Keratinocyte (primary cell): Measurements from ENCODE around the gene FOXA1. TPM values are rescaled to one million over a fixed set of nuclear protein-coding genes. Genes with fewer than 3 reads are reported as not detected.

Experiments
- DNase-seq: peaks from one replicate; pipeline ENCODE4 v3.0.0-alpha.2; 2011; ENCODE audit warnings: low read depth, missing footprints, low spot score
- FAIRE-seq: peaks from 2 replicates; lab custom pipeline; 2011; peaks lifted over from hg19 to GRCh38; lab: Jason Lieb, UNC
- H2AFZ ChIP-seq: 2 replicates; pipeline ENCODE4 v1.6.0; 2012; ENCODE audit warnings: low read length, control low read depth, inconsistent platforms; ENCODE audit not compliant: control insufficient read depth
- H3K27ac ChIP-seq: 2 replicates; pipeline ENCODE4 v1.5.1; 2011; ENCODE audit warnings: low read length; ENCODE audit not compliant: control insufficient read depth, insufficient read depth
- H3K27me3 ChIP-seq: 3 replicates; pipeline ENCODE4 v1.6.0; 2011; ENCODE audit warnings: low read length; ENCODE audit not compliant: control insufficient read depth, insufficient read depth; ENCODE audit errors: extremely low read depth
- H3K36me3 ChIP-seq, 2 experiments: 2 replicates in 1 of 2; 3 replicates in 1 of 2; pipeline ENCODE4 v1.5.1; 2011; ENCODE audit warnings: low read length in 2 of 2, mild to moderate bottlenecking in 1 of 2; ENCODE audit not compliant: control insufficient read depth in 2 of 2, insufficient read depth in 2 of 2; ENCODE audit errors: extremely low read depth in 1 of 2
- H3K4me1 ChIP-seq: 3 replicates; pipeline ENCODE4 v1.5.1; 2011; ENCODE audit warnings: low read length; ENCODE audit not compliant: control insufficient read depth, insufficient read depth; ENCODE audit errors: extremely low read depth
- H3K4me2 ChIP-seq: 3 replicates; pipeline ENCODE4 v1.6.0; 2011; ENCODE audit warnings: low read depth, low read length; ENCODE audit not compliant: control insufficient read depth, insufficient read depth; ENCODE audit errors: extremely low read depth
- H3K4me3 ChIP-seq, 3 experiments: fragments of 200-600 bp in 1 of 3; sonication (generic) in 1 of 3; 2 replicates in 2 of 3; 3 replicates in 1 of 3; pipeline ENCODE4 v1.5.1; 2011 to 2016; ENCODE audit warnings: low read length in 3 of 3, mild to moderate bottlenecking in 3 of 3, control low read depth in 2 of 3, inconsistent platforms in 1 of 3, low read depth in 1 of 3, mixed read lengths in 1 of 3, mixed run types in 1 of 3, moderate library complexity in 1 of 3; ENCODE audit not compliant: control insufficient read depth in 2 of 3, insufficient read depth in 2 of 3; ENCODE audit errors: extremely low read depth in 1 of 3
- H3K79me2 ChIP-seq: 2 replicates; pipeline ENCODE4 v1.6.0; 2012; ENCODE audit warnings: low read length; ENCODE audit not compliant: control insufficient read depth, insufficient read depth
- H3K9ac ChIP-seq: 3 replicates; pipeline ENCODE4 v1.6.0; 2011; ENCODE audit warnings: low read length; ENCODE audit not compliant: control insufficient read depth, insufficient read depth; ENCODE audit errors: extremely low read depth
- H3K9me1 ChIP-seq: 3 replicates; pipeline ENCODE4 v1.6.0; 2011; ENCODE audit warnings: low read length; ENCODE audit not compliant: control insufficient read depth, insufficient read depth; ENCODE audit errors: extremely low read depth
- H3K9me3 ChIP-seq: 2 replicates; pipeline ENCODE4 v1.5.1; 2012; ENCODE audit warnings: low read depth, low read length; ENCODE audit not compliant: control insufficient read depth
- H4K20me1 ChIP-seq: 3 replicates; pipeline ENCODE4 v1.6.0; 2011; ENCODE audit warnings: low read length; ENCODE audit not compliant: control insufficient read depth, insufficient read depth; ENCODE audit errors: extremely low read depth
- EZH2 ChIP-seq: IDR thresholded peaks from one replicate; pipeline ENCODE4 v1.6.1; 2012; ENCODE audit warnings: inconsistent platforms, mild to moderate bottlenecking, low read length, moderate library complexity
- dilution Hi-C: fragments of 300-500 bp; cut with MboI; formaldehyde crosslinking; loops from one replicate; pipeline ENCODE4 v1.7.0; 2020; ENCODE audit warnings: low sequenced_read_pairs; ENCODE audit not compliant: extremely low pct_ligation_motif_present
- polyA plus RNA-seq, 5 experiments: library from polyadenylated mRNA; depleted of rRNA in 3 of 5; stranded (reverse) in 3 of 5; stranded (forward) in 1 of 5; unstranded in 1 of 5; fragments of >200 nt; gene quantifications; 1 replicate in 1 of 5; 2 replicates in 3 of 5; 3 replicates in 1 of 5; pipeline versions ENCODE4 v1.2.1 to v1.2.3, GENCODE V29; 2011 to 2012; ENCODE audit warnings: missing spikeins in 2 of 5, low read depth in 1 of 5, low replicate concordance in 1 of 5
- TF ChIP-seq, protein P1 (sequence below), 3 experiments: IDR thresholded peaks in 1 of 3; conservative IDR thresholded peaks in 1 of 3; optimal IDR thresholded peaks in 1 of 3; 2 replicates in 2 of 3; 3 replicates in 1 of 3; pipeline versions ENCODE3 to v1.5.1; 2011; ENCODE audit warnings: low read length in 3 of 3, mild to moderate bottlenecking in 3 of 3, moderate library complexity in 2 of 3, control low read depth in 1 of 3, inconsistent platforms in 1 of 3; ENCODE audit not compliant: insufficient read depth in 2 of 3; ENCODE audit errors: extremely low read depth in 1 of 3

Gene FOXA1
- polyA plus RNA-seq, 1 donor (not counting 4 experiments of a cell fraction or from before 2014, with no cell fraction given): 0.85 TPM

DNA sequence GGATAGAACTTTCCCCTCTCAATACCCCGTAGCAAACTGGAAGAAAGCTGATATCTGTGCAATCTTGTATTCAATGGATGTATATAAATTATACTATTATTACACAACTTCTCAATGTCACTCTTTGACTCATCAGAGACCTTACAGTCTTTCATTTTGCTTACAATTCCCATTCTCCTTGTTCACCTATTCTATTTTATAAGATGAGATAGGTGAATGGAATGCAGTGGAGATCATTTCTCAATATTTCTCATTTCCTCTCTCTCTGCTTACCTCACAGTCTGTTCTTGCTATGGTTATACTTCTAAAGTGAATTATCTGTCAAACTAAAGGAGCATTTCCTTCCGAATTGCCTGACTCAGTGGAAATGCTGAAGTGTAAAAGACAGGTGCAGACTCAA, 14.9 kb downstream of the FOXA1 start:
- Histone ChIP-seq H2AFZ (no peak overlapping the region), H3K4me2 (peak overlapping the region; percentile 42), H3K9me1 (no peaks in the 10 kb centered on the region), H3K79me2 (no peaks in the 10 kb centered on the region), H4K20me1 (no peaks in the 10 kb centered on the region), H3K36me3 (no peaks in the 10 kb centered on the region), H3K4me1 (peaks cover 18% of the 10 kb centered on the region), H3K4me3 (no peak overlapping the region), H3K27me3 (peaks cover 22% of the 10 kb centered on the region), H3K27ac (peak overlapping the region; percentile 63), H3K9me3 (no peaks in the 10 kb centered on the region), H3K9ac (no peak overlapping the region)
- FAIRE-seq: no peak
- dilution Hi-C loops: no loop called here
- DNase-seq: peak; percentile 7
- no peak for TF ChIP-seq EZH2
- TF ChIP-seq, protein P1, sequence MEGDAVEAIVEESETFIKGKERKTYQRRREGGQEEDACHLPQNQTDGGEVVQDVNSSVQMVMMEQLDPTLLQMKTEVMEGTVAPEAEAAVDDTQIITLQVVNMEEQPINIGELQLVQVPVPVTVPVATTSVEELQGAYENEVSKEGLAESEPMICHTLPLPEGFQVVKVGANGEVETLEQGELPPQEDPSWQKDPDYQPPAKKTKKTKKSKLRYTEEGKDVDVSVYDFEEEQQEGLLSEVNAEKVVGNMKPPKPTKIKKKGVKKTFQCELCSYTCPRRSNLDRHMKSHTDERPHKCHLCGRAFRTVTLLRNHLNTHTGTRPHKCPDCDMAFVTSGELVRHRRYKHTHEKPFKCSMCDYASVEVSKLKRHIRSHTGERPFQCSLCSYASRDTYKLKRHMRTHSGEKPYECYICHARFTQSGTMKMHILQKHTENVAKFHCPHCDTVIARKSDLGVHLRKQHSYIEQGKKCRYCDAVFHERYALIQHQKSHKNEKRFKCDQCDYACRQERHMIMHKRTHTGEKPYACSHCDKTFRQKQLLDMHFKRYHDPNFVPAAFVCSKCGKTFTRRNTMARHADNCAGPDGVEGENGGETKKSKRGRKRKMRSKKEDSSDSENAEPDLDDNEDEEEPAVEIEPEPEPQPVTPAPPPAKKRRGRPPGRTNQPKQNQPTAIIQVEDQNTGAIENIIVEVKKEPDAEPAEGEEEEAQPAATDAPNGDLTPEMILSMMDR (optimal IDR thresholded peaks at IDR 0.05 in 1 of 3, IDR thresholded peaks at IDR 0.05 in 1 of 3, conservative IDR thresholded peaks at IDR 0.05 in 1 of 3; ENCODE audit: extremely low read depth in 1 of 3, insufficient read depth in 2 of 3, low read length in 3 of 3): no peak

DNA sequence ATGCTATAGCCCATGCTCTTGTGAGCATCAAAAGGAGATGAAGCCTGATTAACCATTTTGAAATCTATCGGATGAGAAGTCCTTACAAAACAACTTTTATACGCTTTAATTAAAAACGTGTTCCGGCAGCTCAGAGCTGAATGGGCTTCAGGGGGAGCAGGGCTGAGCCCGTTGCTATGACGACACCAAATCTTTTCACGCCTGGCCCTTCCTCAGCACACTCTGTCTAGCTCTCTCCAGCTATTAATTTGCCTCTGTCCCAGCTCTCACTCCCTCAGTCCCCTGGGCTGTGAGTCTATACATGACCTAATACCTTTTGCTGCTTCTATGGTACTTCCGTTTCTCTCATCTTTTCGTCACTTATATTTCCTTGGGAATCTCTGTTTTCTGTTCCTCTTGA, 15.8 kb downstream of the FOXA1 start:
- Histone ChIP-seq H3K4me1 (peaks cover 18% of the 10 kb centered on the region), H4K20me1 (no peaks in the 10 kb centered on the region), H3K4me3 (no peak overlapping the region), H3K36me3 (no peaks in the 10 kb centered on the region), H2AFZ (no peak overlapping the region), H3K4me2 (no peak overlapping the region), H3K9ac (no peak overlapping the region), H3K27ac (no peak overlapping the region), H3K79me2 (no peaks in the 10 kb centered on the region), H3K9me3 (no peaks in the 10 kb centered on the region), H3K9me1 (no peaks in the 10 kb centered on the region), H3K27me3 (peaks cover 13% of the 10 kb centered on the region)
- DNase-seq: no peak
- dilution Hi-C loops: no loop called here
- no peak for TF ChIP-seq EZH2
- TF ChIP-seq, protein P1 (optimal IDR thresholded peaks at IDR 0.05 in 1 of 3, IDR thresholded peaks at IDR 0.05 in 1 of 3, conservative IDR thresholded peaks at IDR 0.05 in 1 of 3; ENCODE audit: extremely low read depth in 1 of 3, insufficient read depth in 2 of 3, low read length in 3 of 3): no peak
- no peak for FAIRE-seq
